Stimulated activated naive CD8-positive, alpha-beta T cell treated with anti-CD3 and anti-CD28 coated beads, Interleukin-15, amount 100 ng/mL, for 72 hours (primary cell): ENCODE measurements around the gene SH3BP2.
A peak's percentile ranks its signal among the peaks of the same experiment; 100 is the strongest.

Experiments
- ATAC-seq: fragments of 150-1000 bp; cut with Tn5 transposase; 2 replicates; pipeline ENCODE4 v1.10.0; 2021; ENCODE audit warnings: mild to moderate bottlenecking, moderate library complexity
- DNase-seq, 2 donors: peaks; one replicate each; pipeline ENCODE4 v3.0.0; 2021 to 2022
- H3K27ac Mint-ChIP-seq, 2 donors: one replicate each; pipeline ENCODE4 v1.8.0; 2022; ENCODE audit warnings: mild to moderate bottlenecking in 2 of 2, mixed read lengths in 2 of 2, moderate library complexity in 2 of 2
- H3K27me3 Mint-ChIP-seq: one replicate; pipeline ENCODE4 v1.8.0; 2022; ENCODE audit warnings: mixed read lengths
- H3K4me1 Mint-ChIP-seq: one replicate; pipeline ENCODE4 v1.8.0; 2022; ENCODE audit warnings: mild to moderate bottlenecking, mixed read lengths
- H3K4me3 Mint-ChIP-seq, 2 donors: one replicate each; pipeline ENCODE4 v1.8.0; 2022; ENCODE audit warnings: mild to moderate bottlenecking in 2 of 2, mixed read lengths in 2 of 2, moderate library complexity in 1 of 2
- H3K9me3 Mint-ChIP-seq, 2 donors: one replicate each; pipeline ENCODE4 v1.8.0; 2022; ENCODE audit warnings: mixed read lengths in 2 of 2

Gene SH3BP2

GRCh38 chr4:2804973-2805501 is 12.2 kb downstream of the SH3BP2 start:
- H3K27ac Mint-ChIP-seq: peak overlapping the region in 1 of 2 donors; percentile 19
- ATAC-seq (no peak), DNase-seq (no peak)
- H3K4me1 Mint-ChIP-seq: peaks cover 33% of the 10 kb centered on the region
- no peaks in the 10 kb centered on the region for H3K27me3 Mint-ChIP-seq
- H3K4me3 Mint-ChIP-seq: no peak overlapping the region
- no peaks in the 10 kb centered on the region for H3K9me3 Mint-ChIP-seq

GRCh38 chr4:2805712-2806389 is 13.0 kb downstream of the SH3BP2 start:
- Mint-ChIP-seq H3K27ac (no peak overlapping the region), H3K27me3 (no peaks in the 10 kb centered on the region), H3K9me3 (no peaks in the 10 kb centered on the region), H3K4me1 (peaks cover 33% of the 10 kb centered on the region), H3K4me3 (no peak overlapping the region)
- ATAC-seq (peak; percentile 34), DNase-seq (no peak)

- H3K4me3 Mint-ChIP-seq: no peak overlapping the region
- H3K27ac Mint-ChIP-seq: peak overlapping the region in 1 of 2 donors; percentile 44
- no peaks in the 10 kb centered on the region for H3K27me3 Mint-ChIP-seq
- DNase-seq: no peak
- no peaks in the 10 kb centered on the region for H3K9me3 Mint-ChIP-seq
- peaks cover 33% of the 10 kb centered on the region for H3K4me1 Mint-ChIP-seq
- no peak for ATAC-seq
Observed at GRCh38 chr4:2806390-2807355, 13.8 kb downstream of the SH3BP2 start.

- Mint-ChIP-seq H3K27me3 (no peaks in the 10 kb centered on the region), H3K27ac (no peak overlapping the region), H3K4me1 (peaks cover 34% of the 10 kb centered on the region), H3K4me3 (no peak overlapping the region), H3K9me3 (no peaks in the 10 kb centered on the region)
- no peak for DNase-seq
- no peak for ATAC-seq
Observed at GRCh38 chr4:2807571-2807970, 14.7 kb downstream of the SH3BP2 start.

- DNase-seq: no peak
- Mint-ChIP-seq H3K27me3 (no peaks in the 10 kb centered on the region), H3K4me1 (peaks cover 38% of the 10 kb centered on the region), H3K4me3 (no peak overlapping the region), H3K27ac (no peak overlapping the region), H3K9me3 (no peaks in the 10 kb centered on the region)
- no peak for ATAC-seq
Observed at GRCh38 chr4:2808001-2808400, 15.1 kb downstream of the SH3BP2 start.

GRCh38 chr4:2809610-2810180 is 16.8 kb downstream of the SH3BP2 start:
- Mint-ChIP-seq H3K27me3 (no peaks in the 10 kb centered on the region), H3K9me3 (no peaks in the 10 kb centered on the region), H3K4me1 (peaks cover 51% of the 10 kb centered on the region), H3K27ac (peak overlapping the region; percentile 36 to 55), H3K4me3 (no peak overlapping the region)
- no peak for ATAC-seq
- no peak for DNase-seq

GRCh38 chr4:2810388-2810787 is 17.5 kb downstream of the SH3BP2 start:
- H3K9me3 Mint-ChIP-seq: no peaks in the 10 kb centered on the region
- no peak overlapping the region for H3K4me3 Mint-ChIP-seq
- H3K27ac Mint-ChIP-seq: no peak overlapping the region
- no peaks in the 10 kb centered on the region for H3K27me3 Mint-ChIP-seq
- peaks cover 56% of the 10 kb centered on the region for H3K4me1 Mint-ChIP-seq
- DNase-seq (no peak), ATAC-seq (no peak)

- peak; percentile 52 to 76 for DNase-seq
- H3K9me3 Mint-ChIP-seq: peaks cover 0 to 5% of the 10 kb centered on the region in 2 donors
- peak overlapping the region; percentile 90 to 97 for H3K4me3 Mint-ChIP-seq
- ATAC-seq: peak; percentile 84
- no peaks in the 10 kb centered on the region for H3K27me3 Mint-ChIP-seq
- peak overlapping the region; percentile 96 to 98 for H3K27ac Mint-ChIP-seq
- H3K4me1 Mint-ChIP-seq: peaks cover 70% of the 10 kb centered on the region
Observed at GRCh38 chr4:2811830-2812611, 19.1 kb downstream of the SH3BP2 start.

GRCh38 chr4:2812612-2813354 is 19.9 kb downstream of the SH3BP2 start:
- peak; percentile 13 for ATAC-seq
- H3K27ac Mint-ChIP-seq: peak overlapping the region; percentile 96 to 98
- no peak for DNase-seq
- peaks cover 0 to 5% of the 10 kb centered on the region in 2 donors for H3K9me3 Mint-ChIP-seq
- peak overlapping the region; percentile 90 to 97 for H3K4me3 Mint-ChIP-seq
- peaks cover 78% of the 10 kb centered on the region for H3K4me1 Mint-ChIP-seq
- H3K27me3 Mint-ChIP-seq: no peaks in the 10 kb centered on the region

- ATAC-seq (no peak), DNase-seq (no peak)
- peak overlapping the region in 1 of 2 donors; percentile 91 for H3K27ac Mint-ChIP-seq
- peaks cover 78% of the 10 kb centered on the region for H3K4me1 Mint-ChIP-seq
- H3K9me3 Mint-ChIP-seq: peaks cover 0 to 5% of the 10 kb centered on the region in 2 donors
- no peaks in the 10 kb centered on the region for H3K27me3 Mint-ChIP-seq
- H3K4me3 Mint-ChIP-seq: peak overlapping the region; percentile 90 to 97
Observed at GRCh38 chr4:2813446-2814405, 20.8 kb downstream of the SH3BP2 start.

GRCh38 chr4:2814627-2815270 is 21.9 kb downstream of the SH3BP2 start:
- Mint-ChIP-seq H3K27ac (peak overlapping the region in 1 of 2 donors; percentile 56), H3K27me3 (no peaks in the 10 kb centered on the region), H3K9me3 (peaks cover 0 to 5% of the 10 kb centered on the region in 2 donors), H3K4me1 (peaks cover 83% of the 10 kb centered on the region), H3K4me3 (peak overlapping the region; percentile 44 to 97)
- DNase-seq (no peak), ATAC-seq (no peak)

- ATAC-seq (no peak), DNase-seq (no peak)
- no peaks in the 10 kb centered on the region for H3K27me3 Mint-ChIP-seq
- H3K9me3 Mint-ChIP-seq: peaks cover 0 to 5% of the 10 kb centered on the region in 2 donors
- H3K4me3 Mint-ChIP-seq: peak overlapping the region; percentile 83 to 84
- peaks cover 72% of the 10 kb centered on the region for H3K4me1 Mint-ChIP-seq
- H3K27ac Mint-ChIP-seq: no peak overlapping the region
Observed at GRCh38 chr4:2816401-2816954, 23.6 kb downstream of the SH3BP2 start.

GRCh38 chr4:2817137-2817536 is 24.3 kb downstream of the SH3BP2 start:
- DNase-seq (no peak), ATAC-seq (no peak)
- Mint-ChIP-seq H3K27me3 (no peaks in the 10 kb centered on the region), H3K4me1 (peaks cover 66% of the 10 kb centered on the region), H3K27ac (peak overlapping the region; percentile 53 to 78), H3K4me3 (peak overlapping the region; percentile 83 to 84), H3K9me3 (peaks cover 0 to 5% of the 10 kb centered on the region in 2 donors)
